ENCODE measurements around the gene CTCFL. TPM values are rescaled to one million over a fixed set of nuclear protein-coding genes. Genes with fewer than 3 reads are reported as not detected.

Gene CTCFL
- total and polyA plus RNA-seq, 2 of the 13 experiments (the other 11 are each of a cell fraction or from before 2014, with no cell fraction given) = 0.04 TPM; not detected in 1

GRCh38 chr20:57568088-57568896 lies 43.4 kb upstream of the CTCFL start (continued):
- TF ChIP-seq REST (IDR thresholded peaks at IDR 0.05; ENCODE audit: borderline replicate concordance in 1 of 2, low read depth in 1 of 2, low read length in 2 of 2) (peak in 1 of 2 experiments; percentile 50; a peak in 1 of 4 replicates), ZNF556 (CRISPR knock-in tag; IDR thresholded peaks at IDR 0.05; ENCODE audit: borderline replicate concordance) (peak; percentile 91; the same call in 1 of the 2 replicates), ZNF780A (CRISPR knock-in tag; IDR thresholded peaks at IDR 0.05) (no peak), LBX2 (CRISPR knock-in tag; IDR thresholded peaks at IDR 0.05; ENCODE audit: borderline replicate concordance) (peak; percentile 23; the same call in 1 of the 2 replicates), CREM (IDR thresholded peaks at IDR 0.05) (peak; percentile 63), CREM (CRISPR knock-in tag; IDR thresholded peaks at IDR 0.05) (no peak), ISL2 (CRISPR knock-in tag; IDR thresholded peaks at IDR 0.05) (no peak), POGZ (CRISPR knock-in tag; IDR thresholded peaks at IDR 0.05) (peak; percentile 76), IKZF5 (CRISPR knock-in tag; IDR thresholded peaks at IDR 0.05) (peak; percentile 67; the same call in 1 of the 2 replicates), ZFP36L2 (CRISPR knock-in tag; IDR thresholded peaks at IDR 0.05) (no peak; the same call in 1 of the 2 replicates), HHEX (CRISPR knock-in tag; IDR thresholded peaks at IDR 0.05) (peak; percentile 52; the same call in 1 of the 2 replicates), THYN1 (CRISPR knock-in tag; IDR thresholded peaks at IDR 0.05; ENCODE audit: borderline replicate concordance, low read depth) (no peak), CHD2 (IDR thresholded peaks at IDR 0.05; ENCODE audit: low read depth, low read length) (no peak; the same call in 1 of the 2 replicates), ZNF251 (CRISPR knock-in tag; IDR thresholded peaks at IDR 0.05) (no peak), ZGPAT (CRISPR knock-in tag; IDR thresholded peaks at IDR 0.05) (no peak), SATB2 (CRISPR knock-in tag; IDR thresholded peaks at IDR 0.05) (no peak), ZNF24 (IDR thresholded peaks at IDR 0.05) (no peak), HNF4G (IDR thresholded peaks at IDR 0.05; ENCODE audit: borderline replicate concordance, low read depth, low read length) (0 out of 2 replicates have a peak, but pooled peaks have one; percentile 47), HNF4G (CRISPR knock-in tag; IDR thresholded peaks at IDR 0.05; ENCODE audit: borderline replicate concordance, low read depth) (peak; percentile 62; the same call in 1 of the 2 replicates)
